ENCODE data around the gene CD82. TPM values are rescaled to one million over a fixed set of nuclear protein-coding genes. Genes with fewer than 3 reads are reported as not detected.

The CD82 gene
- total RNA-seq, 5 donors from 2014 or later (not counting 1 experiment from before 2014, with no cell fraction given), result 53.4 to 99.6 (median 69.0) TPM

DNA sequence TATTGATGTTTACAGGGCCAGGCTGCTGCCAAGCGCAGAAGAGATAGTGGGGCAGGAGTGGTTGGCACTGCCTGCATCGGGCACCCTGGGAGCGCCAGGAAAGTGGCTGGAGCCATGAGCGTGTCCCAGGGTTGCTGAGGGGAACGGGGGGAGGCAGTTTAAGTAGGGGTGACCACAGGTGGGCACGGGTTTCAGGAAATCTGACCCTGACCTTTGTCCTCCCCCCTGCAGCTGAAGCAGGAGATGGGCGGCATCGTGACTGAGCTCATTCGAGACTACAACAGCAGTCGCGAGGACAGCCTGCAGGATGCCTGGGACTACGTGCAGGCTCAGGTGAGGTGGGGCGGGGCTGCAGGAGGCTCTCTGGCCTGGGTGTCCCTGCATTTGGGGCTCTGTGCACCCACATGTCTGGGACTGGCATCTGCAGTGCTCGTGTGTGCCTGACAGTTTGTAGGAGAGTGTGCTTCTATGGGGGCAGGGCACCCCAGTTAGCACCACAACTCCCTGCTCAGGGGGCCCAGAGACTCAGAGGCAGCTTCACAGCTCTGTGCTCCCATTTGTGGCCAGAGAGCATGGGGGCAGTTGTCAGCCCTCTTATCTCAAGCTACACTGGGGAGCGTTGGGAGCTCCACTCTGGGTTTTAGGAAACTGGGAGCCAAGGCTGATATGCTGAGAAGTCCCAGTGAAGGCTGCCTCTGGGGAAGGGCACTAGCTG lies 49.7 kb downstream of the CD82 start:
- peaks cover 28 to 64% of the 10 kb centered on the region in 2 experiments for H3K4me1 ChIP-seq (ENCODE audit: control insufficient read depth in 1 of 2, extremely low read depth in 1 of 2, insufficient read depth in 2 of 2, low read length in 2 of 2)
- peak in 1 of 35 experiments; percentile 27 for DNase-seq
- peak overlapping the region; percentile 83 for H3K27ac ChIP-seq (ENCODE audit: low read length)
- no peak overlapping the region for H3K4me3 ChIP-seq (ENCODE audit: control insufficient read depth in 1 of 2, extremely low read depth in 1 of 2, low read length in 1 of 2)
- WGBS (ENCODE audit: insufficient coverage), result 83% methylated on average over 14 of the region's 15 CpGs
- no peaks in the 10 kb centered on the region for H3K27me3 Mint-ChIP-seq
- no peak for ATAC-seq (replicated peaks in 1 of 4)
- peaks cover 26% of the 10 kb centered on the region for H3K36me3 Mint-ChIP-seq
- no peaks in the 10 kb centered on the region for H3K9me3 ChIP-seq
- H3K36me3 ChIP-seq (ENCODE audit: control insufficient read depth in 2 of 2, extremely low read depth in 1 of 2, insufficient read depth in 1 of 2, low read length in 1 of 2), result peaks cover 4 to 36% of the 10 kb centered on the region in 2 donors
- peak overlapping the region; percentile 60 to 69 for H3K27ac Mint-ChIP-seq
- no peak overlapping the region for H3K4me3 Mint-ChIP-seq
- H3K9me3 Mint-ChIP-seq, result no peaks in the 10 kb centered on the region
- ChIA-PET CTCF (interaction anchor here (1.0 to 3.1 kb wide), 4 partner anchors 52 to 58 kb away, joined by 3 to 10 read pairs (median 8); no protein-coding TSS in a partner anchor), POLR2A (no interaction called here)
- H3K4me1 Mint-ChIP-seq, result peaks cover 46 to 68% (median 59%) of the 10 kb centered on the region in 3 donors
- no peaks in the 10 kb centered on the region for H3K27me3 ChIP-seq (replicated peaks in 1 of 2; ENCODE audit: control insufficient read depth in 2 of 2, extremely low read depth in 1 of 2, insufficient read depth in 2 of 2, low read length in 1 of 2)

DNA sequence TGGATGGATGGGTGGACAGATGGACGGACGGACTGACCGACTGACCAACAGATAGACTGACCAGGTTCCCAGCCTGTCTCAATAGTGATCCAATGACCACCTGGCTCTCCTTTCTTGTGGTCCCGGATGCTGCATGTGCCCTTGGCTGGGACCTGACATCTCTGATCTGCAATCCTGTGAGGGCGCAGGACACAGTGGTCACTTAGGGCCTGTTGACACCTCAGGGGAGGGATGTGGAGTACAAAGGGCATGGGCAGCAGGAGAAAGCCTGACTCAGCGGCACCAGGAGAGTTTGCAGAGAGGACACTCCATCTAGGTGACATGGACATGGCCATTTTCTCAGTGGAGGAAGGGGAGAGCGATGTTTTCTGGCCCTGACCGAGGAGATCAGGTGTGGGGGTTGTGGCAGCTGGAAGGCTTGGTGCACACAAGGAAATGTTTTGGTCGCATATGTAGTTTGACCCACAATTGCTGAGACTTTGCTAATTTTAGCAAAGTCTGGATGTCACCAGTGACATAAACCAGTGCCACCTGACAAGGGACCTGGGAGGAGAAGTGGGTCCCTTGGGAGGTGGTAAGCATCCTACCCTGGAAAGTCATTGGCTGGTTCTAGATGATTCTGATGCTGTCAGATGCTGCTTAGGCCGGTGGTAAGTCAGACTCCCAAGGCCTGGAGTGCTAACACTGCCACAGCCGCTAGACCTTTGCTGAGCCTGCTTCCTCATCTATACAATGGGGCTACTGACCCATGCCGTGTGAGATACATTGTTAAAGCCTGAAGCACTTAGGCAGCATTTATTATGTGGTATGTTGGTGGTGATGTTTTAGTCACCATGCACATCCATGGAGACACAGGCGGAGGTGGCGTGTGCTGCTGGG lies 50.7 kb downstream of the CD82 start:
- Histone ChIP-seq H3K27ac (ENCODE audit: low read length) (no peak overlapping the region), H3K4me1 (ENCODE audit: control insufficient read depth in 1 of 2, extremely low read depth in 1 of 2, insufficient read depth in 2 of 2, low read length in 2 of 2) (peaks cover 23 to 54% of the 10 kb centered on the region in 2 experiments), H3K4me3 (ENCODE audit: control insufficient read depth in 1 of 2, extremely low read depth in 1 of 2, low read length in 1 of 2) (no peak overlapping the region), H3K27me3 (replicated peaks in 1 of 2; ENCODE audit: control insufficient read depth in 2 of 2, extremely low read depth in 1 of 2, insufficient read depth in 2 of 2, low read length in 1 of 2) (no peaks in the 10 kb centered on the region), H3K36me3 (ENCODE audit: control insufficient read depth in 2 of 2, extremely low read depth in 1 of 2, insufficient read depth in 1 of 2, low read length in 1 of 2) (peaks cover 4 to 36% of the 10 kb centered on the region in 2 donors), H3K9me3 (no peaks in the 10 kb centered on the region)
- Mint-ChIP-seq H3K27ac (peak overlapping the region in 1 of 2 donors; percentile 63), H3K4me3 (no peak overlapping the region), H3K27me3 (no peaks in the 10 kb centered on the region), H3K36me3 (peaks cover 31% of the 10 kb centered on the region), H3K4me1 (peaks cover 37 to 60% (median 59%) of the 10 kb centered on the region in 3 donors), H3K9me3 (no peaks in the 10 kb centered on the region)
- WGBS (ENCODE audit: insufficient coverage), result 96% methylated on average over 12 of the region's 14 CpGs
- ATAC-seq (replicated peaks in 1 of 4) (no peak), DNase-seq (no peak)
- ChIA-PET POLR2A (no interaction called here), CTCF (interaction anchor here (1.0 to 3.1 kb wide), 12 partner anchors 10 to 155 kb away, joined by 3 to 28 read pairs (median 6); no protein-coding TSS in a partner anchor)

DNA sequence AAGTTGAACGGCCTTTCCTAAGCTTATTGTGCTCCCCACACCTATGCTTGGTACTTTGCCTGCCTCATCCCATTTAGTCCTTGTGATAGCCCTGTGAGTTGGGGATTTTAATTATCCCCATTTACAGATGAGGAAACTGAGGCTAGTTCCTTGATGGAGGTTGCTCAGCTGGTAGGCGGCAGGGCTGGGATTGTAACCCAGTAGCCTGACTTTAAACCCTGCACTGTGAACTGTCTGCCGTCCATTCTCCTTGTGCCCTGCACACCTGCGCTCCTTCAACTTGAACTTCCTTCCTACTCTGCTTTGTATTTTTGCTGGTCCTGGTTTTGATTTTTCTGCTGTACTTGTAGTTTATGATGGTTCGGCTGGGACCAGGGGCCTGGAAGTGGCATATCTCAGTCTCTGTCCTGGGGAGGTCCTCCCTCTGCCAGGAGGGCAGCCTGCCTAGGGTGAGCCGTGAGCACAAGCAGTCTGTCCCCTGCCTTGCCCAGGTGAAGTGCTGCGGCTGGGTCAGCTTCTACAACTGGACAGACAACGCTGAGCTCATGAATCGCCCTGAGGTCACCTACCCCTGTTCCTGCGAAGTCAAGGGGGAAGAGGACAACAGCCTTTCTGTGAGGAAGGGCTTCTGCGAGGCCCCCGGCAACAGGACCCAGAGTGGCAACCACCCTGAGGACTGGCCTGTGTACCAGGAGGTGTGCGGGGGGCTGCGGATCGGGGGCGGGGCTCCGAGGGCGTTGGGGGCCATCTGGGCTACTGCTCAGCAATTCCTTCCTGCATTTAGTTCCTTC lies 52.4 kb downstream of the CD82 start:
- H3K4me1 Mint-ChIP-seq, result peaks cover 29 to 56% (median 43%) of the 10 kb centered on the region in 3 donors

DNA sequence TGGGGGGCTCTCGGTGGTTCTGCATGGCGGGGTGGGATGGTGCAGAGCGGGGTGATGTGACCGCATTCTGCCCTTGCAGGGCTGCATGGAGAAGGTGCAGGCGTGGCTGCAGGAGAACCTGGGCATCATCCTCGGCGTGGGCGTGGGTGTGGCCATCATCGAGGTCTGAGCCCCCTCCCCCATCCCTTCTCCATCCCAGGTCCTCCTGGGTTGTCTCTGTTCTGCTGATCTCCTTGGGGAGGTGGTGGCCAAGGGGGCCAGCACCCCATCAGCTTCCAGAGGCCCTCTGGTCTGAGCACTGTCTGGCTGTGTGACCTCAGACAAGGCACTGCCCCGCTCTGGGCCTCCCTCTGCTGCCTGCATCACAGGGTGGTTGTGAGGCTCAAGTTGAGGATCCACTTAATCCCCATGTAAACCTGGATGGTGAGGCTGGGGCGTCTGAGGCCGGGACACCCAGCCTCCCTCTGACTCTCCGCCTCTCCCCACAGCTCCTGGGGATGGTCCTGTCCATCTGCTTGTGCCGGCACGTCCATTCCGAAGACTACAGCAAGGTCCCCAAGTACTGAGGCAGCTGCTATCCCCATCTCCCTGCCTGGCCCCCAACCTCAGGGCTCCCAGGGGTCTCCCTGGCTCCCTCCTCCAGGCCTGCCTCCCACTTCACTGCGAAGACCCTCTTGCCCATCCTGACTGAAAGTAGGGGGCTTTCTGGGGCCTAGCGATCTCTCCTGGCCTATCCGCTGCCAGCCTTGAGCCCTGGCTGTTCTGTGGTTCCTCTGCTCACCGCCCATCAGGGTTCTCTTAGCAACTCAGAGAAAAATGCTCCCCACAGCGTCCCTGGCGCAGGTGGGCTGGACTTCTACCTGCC lies 53.3 kb downstream of the CD82 start:
- peaks cover 31% of the 10 kb centered on the region for H3K36me3 Mint-ChIP-seq
- CTCF ChIA-PET, result interaction anchor here (0.6 to 2.6 kb wide), 5 partner anchors 41 to 340 kb away, joined by 3 to 28 read pairs (median 7); no protein-coding TSS in a partner anchor
- no peaks in the 10 kb centered on the region for H3K9me3 ChIP-seq
- WGBS (ENCODE audit: insufficient coverage), result 93% methylated on average over 10 of the region's 22 CpGs
- H3K27ac Mint-ChIP-seq, result no peak overlapping the region
- no peaks in the 10 kb centered on the region for H3K27me3 Mint-ChIP-seq
- peak in 4 of 35 experiments; percentile 1 to 21 (median 7) for DNase-seq
- no peaks in the 10 kb centered on the region for H3K27me3 ChIP-seq (replicated peaks in 1 of 2; ENCODE audit: control insufficient read depth in 2 of 2, extremely low read depth in 1 of 2, insufficient read depth in 2 of 2, low read length in 1 of 2)
- no peak for ATAC-seq (replicated peaks in 1 of 4)
- H3K9me3 Mint-ChIP-seq, result no peaks in the 10 kb centered on the region
- peaks cover 5 to 49% of the 10 kb centered on the region in 2 experiments for H3K4me1 ChIP-seq (ENCODE audit: control insufficient read depth in 1 of 2, extremely low read depth in 1 of 2, insufficient read depth in 2 of 2, low read length in 2 of 2)
- H3K4me3 Mint-ChIP-seq, result no peak overlapping the region
- H3K27ac ChIP-seq (ENCODE audit: low read length), result no peak overlapping the region
- no peak overlapping the region for H3K4me3 ChIP-seq (ENCODE audit: control insufficient read depth in 1 of 2, extremely low read depth in 1 of 2, low read length in 1 of 2)
- H3K36me3 ChIP-seq (ENCODE audit: control insufficient read depth in 2 of 2, extremely low read depth in 1 of 2, insufficient read depth in 1 of 2, low read length in 1 of 2), result peaks cover 4 to 36% of the 10 kb centered on the region in 2 donors
- POLR2A ChIA-PET, result interaction anchor here in 1 of 2 donors (0.7 kb wide), 1 partner anchor 55 kb away, joined by 7 read pairs; no protein-coding TSS in a partner anchor
- H3K4me1 Mint-ChIP-seq, result peaks cover 32 to 56% (median 41%) of the 10 kb centered on the region in 3 donors

More for the DNA sequence above, 52.4 kb downstream of the CD82 start:
- peaks cover 31% of the 10 kb centered on the region for H3K36me3 Mint-ChIP-seq
- no peak overlapping the region for H3K4me3 ChIP-seq (ENCODE audit: control insufficient read depth in 1 of 2, extremely low read depth in 1 of 2, low read length in 1 of 2)
- DNase-seq (peak in 3 of 35 experiments; percentile 0 to 16 (median 11)), ATAC-seq (replicated peaks in 1 of 4) (no peak)
- no peaks in the 10 kb centered on the region for H3K9me3 Mint-ChIP-seq
- no peak overlapping the region for H3K27ac ChIP-seq (ENCODE audit: low read length)
- H3K27ac Mint-ChIP-seq, result no peak overlapping the region
- CTCF ChIA-PET, result interaction anchor here (0.6 to 2.6 kb wide), 33 partner anchors 8 to 535 kb away, joined by 3 to 28 read pairs (median 6); partner anchors contain the start of gene CD82 (in 1 of the 2)
- POLR2A ChIA-PET, result interaction anchor here in 1 of 2 donors (0.6 kb wide), 2 partner anchors 43 to 92 kb away, joined by 3 to 10 read pairs; no protein-coding TSS in a partner anchor
- H3K4me3 Mint-ChIP-seq, result no peak overlapping the region
- no peaks in the 10 kb centered on the region for H3K27me3 ChIP-seq (replicated peaks in 1 of 2; ENCODE audit: control insufficient read depth in 2 of 2, extremely low read depth in 1 of 2, insufficient read depth in 2 of 2, low read length in 1 of 2)
- no peaks in the 10 kb centered on the region for H3K27me3 Mint-ChIP-seq
- WGBS (ENCODE audit: insufficient coverage), result 92% methylated on average over 4 of the region's 18 CpGs
- peaks cover 12 to 49% of the 10 kb centered on the region in 2 experiments for H3K4me1 ChIP-seq (ENCODE audit: control insufficient read depth in 1 of 2, extremely low read depth in 1 of 2, insufficient read depth in 2 of 2, low read length in 2 of 2)
- H3K36me3 ChIP-seq (ENCODE audit: control insufficient read depth in 2 of 2, extremely low read depth in 1 of 2, insufficient read depth in 1 of 2, low read length in 1 of 2), result peaks cover 4 to 36% of the 10 kb centered on the region in 2 donors
- no peaks in the 10 kb centered on the region for H3K9me3 ChIP-seq

DNA sequence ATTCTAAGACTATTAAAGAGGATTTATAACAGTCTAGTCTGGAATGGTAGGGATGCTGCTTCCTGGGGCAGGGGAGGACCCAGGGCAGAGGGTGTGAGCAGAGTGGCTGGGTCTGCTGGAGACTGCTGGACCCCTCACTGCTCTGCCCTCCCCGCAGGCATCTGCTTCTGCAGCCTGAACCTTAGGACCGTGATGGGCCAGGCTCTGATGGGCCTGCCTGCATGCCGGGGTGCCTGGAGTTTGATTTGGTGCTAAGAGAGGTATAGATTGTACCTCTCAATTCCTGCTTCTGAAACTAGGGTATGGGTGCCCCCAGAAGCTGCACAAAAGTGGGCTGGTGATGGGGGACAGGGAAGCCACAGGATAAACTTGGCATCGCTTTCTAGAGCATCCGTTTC lies 54.9 kb downstream of the CD82 start:
- DNase-seq, result peak in 3 of 35 experiments; percentile 0 to 3 (median 2)
- Histone ChIP-seq H3K9me3 (no peaks in the 10 kb centered on the region), H3K4me3 (ENCODE audit: control insufficient read depth in 1 of 2, extremely low read depth in 1 of 2, low read length in 1 of 2) (no peak overlapping the region), H3K36me3 (ENCODE audit: control insufficient read depth in 2 of 2, extremely low read depth in 1 of 2, insufficient read depth in 1 of 2, low read length in 1 of 2) (peaks cover 4 to 33% of the 10 kb centered on the region in 2 donors), H3K27me3 (replicated peaks in 1 of 2; ENCODE audit: control insufficient read depth in 2 of 2, extremely low read depth in 1 of 2, insufficient read depth in 2 of 2, low read length in 1 of 2) (no peaks in the 10 kb centered on the region), H3K4me1 (ENCODE audit: control insufficient read depth in 1 of 2, extremely low read depth in 1 of 2, insufficient read depth in 2 of 2, low read length in 2 of 2) (peaks cover 5 to 36% of the 10 kb centered on the region in 2 experiments), H3K27ac (ENCODE audit: low read length) (no peak overlapping the region)
- ChIA-PET CTCF (interaction anchor here (0.6 to 5.1 kb wide), 8 partner anchors 61 to 490 kb away, joined by 3 to 23 read pairs (median 6); no protein-coding TSS in a partner anchor), POLR2A (no interaction called here)
- H3K36me3 Mint-ChIP-seq, result peaks cover 31% of the 10 kb centered on the region
- WGBS (ENCODE audit: insufficient coverage), result 100% methylated on average over 3 of the region's 5 CpGs
- no peak for ATAC-seq (replicated peaks in 1 of 4)
- no peaks in the 10 kb centered on the region for H3K9me3 Mint-ChIP-seq
- no peak overlapping the region for H3K4me3 Mint-ChIP-seq
- peaks cover 24 to 46% (median 39%) of the 10 kb centered on the region in 3 donors for H3K4me1 Mint-ChIP-seq
- no peak overlapping the region for H3K27ac Mint-ChIP-seq
- H3K27me3 Mint-ChIP-seq, result no peaks in the 10 kb centered on the region
